Measurements from ENCODE around the gene HDAC5.
"Not testable (repeated sequence)": the region's sequence is repeated elsewhere in the genome, so short reads cannot be mapped to it uniquely, and the experiment has no call there.

Gene HDAC5

GRCh38 chr17:44102849-44103622 is 20.4 kb downstream of the HDAC5 start:
- TF ChIP-seq CTCF (IDR thresholded peaks at IDR 0.05; ENCODE audit: control insufficient read depth, extremely low read depth, insufficient read depth) = no peak
- H3K4me3 ChIP-seq (ENCODE audit: low read depth, low read length) = no peak overlapping the region
- DNase-seq (ENCODE audit: low read depth) = no peak

- H3K4me3 ChIP-seq (ENCODE audit: low read depth, low read length); DNase-seq (ENCODE audit: low read depth): not testable (repeated sequence)
These were observed 21.6 kb downstream of the HDAC5 start for GRCh38 chr17:44101858-44102257.

- DNase-seq (ENCODE audit: low read depth) = peak; percentile 36
- H3K4me3 ChIP-seq (ENCODE audit: low read depth, low read length) = no peak overlapping the region
- TF ChIP-seq CTCF (IDR thresholded peaks at IDR 0.05; ENCODE audit: control insufficient read depth, extremely low read depth, insufficient read depth) = no peak
These were observed 26.1 kb downstream of the HDAC5 start for GRCh38 chr17:44097110-44097958.

GRCh38 chr17:44095647-44096496 is 27.6 kb downstream of the HDAC5 start:
- DNase-seq (ENCODE audit: low read depth) = no peak
- no peak for TF ChIP-seq CTCF (IDR thresholded peaks at IDR 0.05; ENCODE audit: control insufficient read depth, extremely low read depth, insufficient read depth)
- H3K4me3 ChIP-seq (ENCODE audit: low read depth, low read length) = no peak overlapping the region

DNA sequence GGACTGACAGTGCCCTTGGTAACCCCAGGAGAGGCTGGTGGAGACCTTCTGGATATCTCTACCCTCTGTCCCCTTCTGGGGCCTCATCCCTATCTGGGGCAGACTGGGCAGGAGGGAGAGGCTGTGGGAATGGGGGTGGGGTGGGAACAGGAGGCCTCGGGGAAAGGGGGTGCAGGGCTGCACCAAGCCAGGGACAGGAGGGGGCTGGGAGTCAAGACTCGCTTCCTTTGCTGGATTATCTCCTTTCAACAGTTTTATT is 28.1 kb downstream of the HDAC5 start:
- TF ChIP-seq CTCF (IDR thresholded peaks at IDR 0.05; ENCODE audit: control insufficient read depth, extremely low read depth, insufficient read depth) = no peak
- H3K4me3 ChIP-seq (ENCODE audit: low read depth, low read length) = no peak overlapping the region

DNA sequence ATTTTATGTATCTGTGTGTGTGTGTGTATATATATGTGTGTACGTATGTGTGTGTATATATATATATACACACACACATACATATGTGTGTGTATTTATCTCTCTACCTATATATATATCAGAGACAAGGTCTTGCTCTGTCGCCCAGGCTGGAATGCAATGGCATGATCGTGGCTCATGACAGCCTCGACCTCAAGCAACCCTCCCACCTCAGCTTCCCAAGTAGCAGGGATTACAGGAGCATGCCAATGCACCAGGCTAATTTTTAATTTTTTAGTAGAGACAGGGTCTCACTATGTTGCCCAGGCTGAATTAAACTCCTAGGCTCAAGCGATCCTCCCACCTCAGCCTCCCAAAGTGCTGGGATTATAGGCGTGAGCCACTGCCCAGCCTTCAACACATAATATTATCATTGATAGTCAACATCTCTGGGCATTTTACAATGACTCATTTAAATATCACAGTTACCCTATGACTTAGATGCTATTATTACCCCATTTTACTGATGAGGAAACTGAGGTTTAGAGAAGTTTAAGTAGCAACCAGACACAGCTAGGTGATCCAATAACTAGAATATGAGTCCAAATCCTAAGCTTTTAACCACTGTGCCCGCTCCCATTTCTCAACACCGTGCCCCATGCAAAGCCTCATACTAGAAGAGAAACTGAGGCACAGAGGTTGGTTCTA is 28.6 kb downstream of the HDAC5 start:
- TF ChIP-seq CTCF (IDR thresholded peaks at IDR 0.05; ENCODE audit: control insufficient read depth, extremely low read depth, insufficient read depth) = no peak
- no peak for DNase-seq (ENCODE audit: low read depth)
- H3K4me3 ChIP-seq (ENCODE audit: low read depth, low read length) = no peak overlapping the region

More for the DNA sequence above, 28.1 kb downstream of the HDAC5 start:
- DNase-seq (ENCODE audit: low read depth) = no peak
